Suppressor macrophage treated with lipopolysaccharide for 4 hours (primary cell): ENCODE data around the gene ELMOD1.

Experiments used
- DNase-seq: peaks from one replicate; pipeline ENCODE4 v3.0.0-alpha.2; 2020

The ELMOD1 gene

DNA sequence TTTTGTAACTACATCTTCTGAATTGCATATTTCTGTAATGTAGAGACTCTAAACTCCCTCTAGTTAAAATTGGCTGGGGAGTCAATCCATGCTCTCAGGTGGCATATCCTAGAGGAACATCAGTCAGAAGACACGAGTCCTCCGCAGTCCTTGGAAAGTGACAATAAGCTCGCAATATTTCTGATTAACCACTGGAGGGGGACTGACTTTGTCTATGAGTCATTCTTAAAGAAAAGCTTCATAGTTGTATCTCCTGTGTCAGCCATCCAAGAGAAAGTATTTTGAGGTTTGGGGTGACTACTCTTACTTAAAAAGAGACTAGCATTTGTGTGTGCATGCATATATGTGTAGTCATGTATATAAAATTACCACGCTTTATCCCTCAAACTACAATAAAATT lies 60.7 kb downstream of the ELMOD1 start:
- DNase-seq = no peak

DNA sequence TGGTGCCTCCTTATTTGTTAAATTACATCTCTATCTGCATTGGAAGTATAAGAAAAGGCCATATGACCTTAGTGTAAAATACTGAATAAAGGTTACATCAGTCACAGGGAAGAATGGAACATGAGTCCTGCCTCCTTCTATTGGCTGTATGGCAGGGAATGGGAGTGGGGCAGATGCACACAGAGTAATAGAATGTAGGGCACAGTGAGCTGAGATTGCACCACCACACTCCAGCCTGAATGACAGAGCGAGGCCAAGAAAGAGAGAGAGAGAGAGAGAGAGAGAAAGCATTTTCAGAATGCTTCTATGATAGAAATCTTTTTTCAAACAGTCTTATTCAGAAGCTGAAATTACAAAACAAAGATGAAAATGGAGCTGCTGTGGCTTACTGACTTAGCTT lies 62.1 kb downstream of the ELMOD1 start:
- DNase-seq = no peak

DNA sequence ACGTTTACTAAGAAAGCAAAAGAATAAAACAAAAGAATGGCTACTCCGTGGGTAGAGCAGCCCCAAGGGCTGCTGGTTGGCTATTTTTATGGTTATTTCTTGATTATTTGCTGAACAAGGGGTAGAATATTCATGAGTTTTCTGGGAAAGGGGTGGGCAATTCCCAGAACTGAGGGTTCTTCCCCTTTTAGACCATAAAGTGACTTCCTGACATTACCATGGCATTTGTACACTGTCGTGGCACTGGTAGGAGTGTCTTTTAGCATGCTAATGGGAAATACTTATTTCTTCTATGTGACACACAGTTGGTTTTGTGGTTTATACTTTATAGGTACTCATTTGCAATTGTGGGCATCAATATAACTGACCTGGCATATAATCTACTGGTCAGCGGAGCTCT lies 64.7 kb downstream of the ELMOD1 start:
- peak; percentile 65 for DNase-seq

DNA sequence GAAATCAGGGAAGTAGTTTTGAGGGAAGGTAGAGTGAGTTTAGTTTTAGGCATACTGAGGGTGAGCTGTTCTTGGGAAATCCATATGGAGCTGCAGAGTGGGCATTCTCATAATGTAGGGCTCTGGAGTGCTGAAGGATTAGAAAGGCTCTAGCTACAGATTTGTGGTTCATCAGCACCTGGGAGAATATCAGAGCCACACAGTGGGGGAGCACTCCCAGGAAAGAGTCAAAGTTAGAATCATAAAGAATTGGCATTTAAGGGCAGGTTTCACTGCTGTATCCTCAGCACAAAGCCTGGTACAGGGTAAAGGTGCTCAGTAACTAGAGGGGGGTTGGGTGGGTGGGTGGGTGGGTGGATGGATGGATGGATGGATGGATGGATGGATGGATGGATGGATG lies 68.4 kb downstream of the ELMOD1 start:
- DNase-seq = no peak

DNA sequence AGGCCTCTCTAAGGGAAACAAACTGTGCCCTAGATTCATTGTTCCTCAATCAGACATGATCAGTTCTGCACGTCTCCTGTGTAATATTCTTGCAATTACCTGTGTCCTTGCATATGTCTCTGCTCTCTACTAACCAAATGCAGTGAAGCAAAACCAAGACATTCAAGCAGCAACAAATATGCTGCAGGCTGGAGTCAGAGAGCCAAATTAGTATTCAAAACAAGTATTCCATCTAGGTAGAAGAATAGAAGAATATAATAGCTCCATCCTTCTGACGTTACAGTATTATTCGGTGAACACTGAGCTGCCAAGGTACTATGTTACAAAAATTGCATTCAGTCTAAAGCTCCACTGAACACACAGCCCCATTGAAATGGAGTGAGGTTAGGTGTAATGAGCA lies 69.1 kb downstream of the ELMOD1 start:
- no peak for DNase-seq

DNA sequence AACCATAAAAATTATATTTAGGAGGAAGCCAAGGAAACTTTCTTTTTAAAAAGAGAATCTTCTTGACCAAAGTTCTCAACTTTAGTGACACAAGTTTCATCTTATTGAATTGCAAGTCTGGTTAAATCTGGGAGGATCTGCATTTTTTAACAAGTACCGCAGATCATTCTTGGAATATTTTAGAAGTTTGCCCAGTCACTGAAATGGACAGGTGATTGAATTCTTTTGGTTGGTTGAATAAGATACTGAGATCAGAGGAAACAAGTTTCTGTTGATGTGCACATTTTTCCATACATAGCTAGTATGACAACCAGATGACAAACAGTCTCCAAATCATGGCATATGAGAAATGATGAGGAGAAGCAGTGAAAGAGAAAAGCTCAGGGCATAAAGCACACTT lies 70.7 kb downstream of the ELMOD1 start:
- no peak for DNase-seq

DNA sequence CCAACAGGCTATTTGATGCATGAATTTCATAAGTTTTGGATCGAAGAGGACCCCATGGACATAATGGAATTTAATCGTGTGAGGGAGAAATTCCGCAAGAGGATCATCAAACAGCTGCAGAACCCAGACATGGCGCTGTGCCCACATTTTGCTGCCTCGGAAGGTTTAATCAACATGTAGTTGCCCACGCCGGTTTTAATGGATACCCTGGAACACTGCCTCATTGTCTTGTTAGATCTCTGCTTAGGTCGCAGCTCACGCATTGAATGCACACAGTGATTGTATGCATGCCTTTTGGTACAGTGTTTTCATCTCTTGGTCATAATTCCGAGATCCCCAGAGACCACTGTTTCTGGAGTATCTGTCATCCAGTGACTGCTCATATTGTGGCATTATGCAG lies 74.1 kb downstream of the ELMOD1 start:
- DNase-seq = no peak

DNA sequence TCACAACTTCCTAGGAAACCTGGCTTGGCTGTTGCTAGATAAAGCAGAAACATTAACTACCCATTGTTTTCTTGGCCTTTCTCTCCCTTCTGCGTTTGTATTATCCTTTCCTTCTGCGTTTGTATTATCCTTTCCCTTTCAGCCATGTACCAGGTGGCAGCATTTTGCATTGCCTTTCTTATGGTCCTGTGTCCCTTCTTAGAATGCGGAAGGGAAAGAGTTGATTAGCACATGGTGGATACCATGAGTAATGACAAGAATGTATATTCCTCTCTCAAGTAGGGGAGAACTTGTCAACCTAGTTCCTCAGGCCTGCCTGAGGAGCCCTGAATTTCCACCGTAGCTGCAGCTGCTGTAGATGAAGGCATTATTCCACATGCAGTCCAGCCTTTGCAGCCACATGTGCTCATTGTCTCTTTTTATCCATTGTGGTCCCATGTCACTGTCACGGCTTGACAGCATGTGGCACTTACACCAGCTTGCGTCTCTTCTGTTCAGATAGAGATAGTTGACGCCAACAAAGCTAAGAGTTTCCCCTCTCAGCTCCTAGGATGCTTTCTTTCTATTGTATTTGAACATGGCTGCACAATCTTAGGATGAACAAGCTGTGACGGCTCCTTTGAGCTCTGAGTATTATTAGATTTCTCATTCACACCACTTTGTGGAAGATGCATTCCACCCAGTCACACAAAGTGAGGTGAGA lies 76.1 kb downstream of the ELMOD1 start:
- no peak for DNase-seq

DNA sequence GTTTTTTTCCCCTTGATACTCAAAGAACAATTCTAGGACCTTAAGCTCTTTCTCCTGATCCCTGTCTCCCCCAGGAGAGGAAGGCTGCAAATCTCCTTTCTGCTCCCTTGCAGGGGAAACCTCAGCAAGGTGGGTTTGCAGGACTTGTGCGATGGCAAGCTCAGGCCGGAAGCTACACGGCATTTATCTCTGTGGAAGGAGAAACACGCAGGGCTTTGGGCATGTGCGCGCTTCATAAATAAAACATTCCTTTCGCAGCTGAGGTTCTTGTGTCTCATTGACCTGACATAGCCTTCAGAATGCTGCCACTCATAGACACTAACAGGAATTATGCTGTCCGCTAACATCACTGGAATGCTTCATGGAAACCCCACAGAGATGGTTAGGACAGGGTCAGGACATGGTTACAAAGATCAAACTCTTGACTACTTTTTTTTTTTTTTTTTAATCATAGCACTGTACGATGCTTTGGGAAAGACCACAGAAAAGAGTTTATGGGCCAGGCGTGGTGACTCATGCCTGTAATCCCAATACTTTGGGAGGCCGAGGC lies 78.3 kb downstream of the ELMOD1 start:
- DNase-seq = no peak

DNA sequence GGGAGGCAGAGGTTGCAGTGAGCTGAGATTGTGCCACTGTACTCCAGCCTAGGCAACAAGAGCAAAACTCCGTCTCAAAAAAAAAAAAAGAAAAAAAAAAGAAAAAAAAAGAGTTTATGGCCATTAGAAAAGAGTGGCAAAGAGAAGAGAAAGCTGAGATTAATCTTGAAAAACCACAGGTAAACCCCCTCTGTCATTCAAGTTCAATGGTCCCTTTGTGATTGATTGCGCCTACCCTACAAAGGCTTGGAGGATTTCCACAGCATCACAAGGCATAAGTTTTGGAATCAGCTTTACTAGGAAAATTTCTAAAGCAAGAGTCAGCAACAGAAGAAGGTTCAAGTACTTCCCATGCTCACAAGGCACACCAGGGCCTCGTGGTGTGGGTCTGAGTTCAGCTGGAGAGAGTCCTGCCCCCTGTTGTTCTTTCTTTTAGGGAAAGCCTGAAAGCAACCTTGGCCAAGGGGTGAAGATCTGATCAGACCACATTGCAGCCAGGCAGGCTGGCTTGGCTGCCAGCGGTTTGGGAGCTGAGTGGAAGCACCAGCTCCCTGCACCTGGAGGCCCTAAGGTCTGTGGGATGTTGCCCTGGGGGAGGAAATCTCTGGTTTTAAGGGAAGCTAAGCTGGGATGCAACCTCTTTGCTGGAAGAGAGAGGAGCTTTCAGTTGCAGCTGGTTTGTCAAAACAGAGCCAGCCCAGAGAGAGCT lies 79.1 kb downstream of the ELMOD1 start:
- DNase-seq = no peak

DNA sequence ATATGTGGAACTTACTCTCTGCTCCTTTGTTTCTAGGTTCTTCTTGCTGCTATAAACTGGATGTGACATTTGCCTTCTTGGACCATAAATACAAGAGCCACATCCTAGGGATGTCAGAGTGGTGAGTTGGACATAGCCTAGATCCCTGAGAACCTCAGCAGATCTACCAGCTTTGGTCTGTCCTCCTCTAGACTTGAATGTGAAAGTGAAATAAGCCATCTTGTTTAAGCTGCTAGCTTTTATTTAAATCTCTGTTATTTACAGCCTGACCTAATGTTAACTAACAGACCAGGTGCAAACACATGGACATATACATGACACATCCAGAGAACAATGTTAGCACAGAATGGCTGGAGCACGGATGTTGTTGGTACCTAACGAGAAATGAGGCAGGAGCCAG lies 85.0 kb downstream of the ELMOD1 start:
- DNase-seq = no peak

DNA sequence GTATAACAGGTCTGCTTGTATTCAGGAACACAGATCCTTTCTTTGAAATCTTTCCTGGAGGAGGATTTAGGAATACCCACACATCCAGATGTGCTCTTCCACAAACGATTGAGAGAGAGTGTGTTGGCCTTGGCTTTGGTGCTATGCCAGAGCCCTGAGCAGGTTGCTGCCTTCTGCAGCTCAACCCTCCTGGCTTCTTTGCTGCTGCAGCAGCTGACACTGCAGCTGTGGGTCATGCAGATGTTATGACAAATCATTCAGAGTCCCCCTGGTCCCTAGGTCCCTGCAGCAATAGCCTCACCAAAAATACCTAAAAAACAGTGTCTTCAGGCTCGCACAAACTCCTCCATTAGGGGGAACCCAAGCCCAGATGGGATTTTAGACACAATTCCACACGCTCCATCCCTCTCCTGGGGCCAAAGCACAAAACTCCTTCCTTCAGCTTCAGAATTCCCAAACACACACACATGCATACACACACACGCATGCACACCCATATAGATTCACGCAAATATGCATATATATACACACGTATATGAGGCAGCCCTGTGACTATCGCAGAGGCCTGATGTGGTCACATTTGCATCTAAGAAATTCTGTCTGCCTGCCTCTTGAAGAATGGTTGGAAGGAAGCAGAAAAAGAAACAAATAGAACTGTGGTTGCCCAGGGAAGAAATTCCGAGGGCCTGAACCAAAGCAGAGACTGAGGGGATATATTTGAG lies 85.5 kb downstream of the ELMOD1 start:
- DNase-seq = no peak

DNA sequence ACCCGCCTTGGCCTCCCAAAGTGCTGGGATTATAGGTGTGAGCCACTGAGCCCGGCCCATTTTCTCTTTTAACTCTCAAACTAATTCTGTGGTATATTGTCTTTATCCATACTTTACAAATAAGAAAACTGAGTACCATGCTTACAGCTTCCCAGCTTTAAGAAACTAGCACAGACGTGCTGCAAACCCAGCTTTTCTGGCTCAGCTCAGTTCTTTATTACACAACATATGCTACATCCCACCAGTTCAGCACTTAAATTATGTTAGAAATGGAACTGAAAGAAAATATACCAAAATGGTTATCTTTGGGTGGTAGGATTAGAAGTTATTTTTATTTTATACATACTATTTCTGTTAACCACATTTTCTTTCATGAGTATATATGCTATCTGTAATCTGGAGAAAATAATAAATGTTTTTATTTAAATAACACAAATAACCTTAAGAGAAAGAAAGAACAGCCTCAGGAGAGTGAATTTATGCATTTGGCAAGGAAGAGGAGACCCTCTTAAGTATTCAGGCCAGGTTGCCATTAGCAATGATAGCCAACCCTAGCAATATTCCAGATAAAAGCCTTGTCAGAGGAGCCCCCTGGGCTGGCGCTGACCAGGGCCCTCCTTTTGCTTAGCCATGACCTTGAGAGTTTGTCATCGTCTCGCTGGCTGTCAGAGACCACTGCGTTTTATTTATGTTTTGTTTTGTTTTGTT lies 87.1 kb downstream of the ELMOD1 start:
- no peak for DNase-seq

DNA sequence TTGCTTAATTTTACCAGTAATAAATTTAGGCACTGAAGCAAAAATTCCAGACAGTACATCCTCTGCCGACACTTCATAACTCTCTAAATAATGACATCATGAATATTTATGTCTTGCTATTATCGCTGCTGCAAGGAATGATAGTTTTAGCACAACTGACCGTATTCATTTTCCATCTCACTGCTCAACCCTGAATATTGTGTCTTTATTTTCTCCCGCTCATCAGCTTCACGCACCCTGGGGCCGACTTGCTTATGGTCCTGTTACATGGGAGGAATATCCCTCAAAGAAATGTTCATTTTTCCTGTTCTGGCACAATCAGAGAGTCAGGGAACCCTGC lies 87.7 kb downstream of the ELMOD1 start:
- DNase-seq = no peak

DNA sequence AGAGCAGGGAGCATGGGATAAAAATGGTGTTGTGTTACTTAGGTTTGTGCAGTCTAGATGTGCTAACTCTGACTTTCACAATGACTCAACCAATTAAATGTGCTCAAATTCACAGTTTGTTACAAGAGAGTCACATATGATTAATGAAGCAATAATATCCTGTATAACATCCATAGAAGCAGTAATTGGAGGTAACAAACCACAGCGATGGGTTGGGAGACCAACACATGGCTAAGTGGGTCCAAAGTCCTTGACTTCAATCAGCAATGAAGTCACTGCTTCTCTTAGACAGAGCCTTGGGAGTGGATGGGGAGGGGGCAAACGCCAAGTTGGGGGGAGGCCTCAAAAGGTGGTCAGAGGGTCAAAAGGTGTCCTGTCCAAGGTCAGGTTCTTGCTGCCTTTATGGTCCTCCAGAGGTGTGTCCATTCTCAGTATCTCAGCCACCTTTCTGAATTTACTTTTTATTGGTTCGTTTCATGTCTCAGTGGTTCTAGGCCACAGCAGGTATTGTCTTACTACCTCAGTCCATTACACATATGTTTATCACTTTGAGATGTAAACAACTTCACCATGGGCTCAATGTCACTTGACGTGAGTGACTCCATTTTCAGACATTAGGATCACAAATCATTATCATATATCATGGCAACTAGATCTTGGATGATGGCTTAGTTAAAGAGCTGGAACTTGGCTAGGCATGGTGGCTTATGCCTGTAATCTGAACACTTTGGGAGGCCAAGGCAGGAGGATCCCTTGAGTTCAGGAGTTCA lies 88.5 kb downstream of the ELMOD1 start:
- no peak for DNase-seq

DNA sequence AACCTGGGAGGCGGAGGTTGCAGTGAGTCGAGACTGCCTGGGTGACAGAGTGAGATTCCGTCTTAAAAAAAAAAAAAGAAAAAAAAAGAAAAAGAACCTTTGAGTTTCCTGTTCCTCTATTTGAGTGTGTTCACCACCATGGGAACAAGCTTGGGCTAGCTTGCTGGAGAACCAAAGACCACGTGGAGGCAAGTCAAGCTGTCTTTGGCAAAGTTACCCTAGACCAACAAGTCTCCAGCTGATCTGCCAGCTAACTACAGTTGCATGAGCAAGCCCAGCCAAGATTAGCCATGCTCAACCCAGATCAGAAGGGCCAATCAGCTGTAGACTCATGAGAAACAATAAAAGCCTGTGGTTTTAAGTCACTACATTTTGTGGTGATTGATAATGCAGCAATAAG lies 91.2 kb downstream of the ELMOD1 start:
- peak; percentile 61 for DNase-seq

DNA sequence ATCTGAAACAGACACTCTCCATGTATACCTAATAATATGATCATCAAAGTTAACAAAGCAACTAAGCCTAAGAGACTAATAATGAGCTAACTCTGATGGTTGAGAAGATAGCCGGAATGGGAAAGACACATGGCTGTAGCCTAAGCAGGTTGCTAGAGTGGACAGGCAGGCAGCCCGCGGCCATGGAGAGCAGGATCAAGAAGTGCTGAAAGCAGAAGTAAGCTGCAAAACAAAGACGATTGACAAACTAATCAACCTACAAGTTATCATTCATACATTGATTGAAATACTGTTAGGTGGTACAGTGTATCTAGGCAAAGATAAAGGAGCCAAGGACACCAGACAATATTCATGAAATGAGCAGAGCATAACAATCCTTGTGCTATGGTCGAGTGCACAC lies 91.6 kb downstream of the ELMOD1 start:
- DNase-seq = no peak

DNA sequence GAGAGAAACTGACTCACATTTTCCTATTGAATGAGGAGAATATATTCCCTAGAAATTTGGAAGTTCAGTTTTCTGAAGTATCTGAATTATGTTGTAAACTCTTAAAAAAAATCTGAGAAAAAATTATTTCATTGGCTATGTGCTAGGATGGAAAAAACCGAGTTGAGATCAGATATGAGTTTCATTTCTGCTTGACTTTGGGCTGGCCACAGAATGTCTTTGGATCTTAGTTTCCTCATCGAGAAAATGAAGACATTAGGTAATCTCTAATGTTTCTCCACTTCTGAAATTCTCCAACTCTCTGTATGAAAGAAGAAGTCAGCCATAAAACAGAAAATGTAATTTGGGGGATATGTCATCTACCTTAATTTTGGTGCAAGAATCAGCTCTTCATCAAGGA lies 92.1 kb downstream of the ELMOD1 start:
- DNase-seq = peak; percentile 84

DNA sequence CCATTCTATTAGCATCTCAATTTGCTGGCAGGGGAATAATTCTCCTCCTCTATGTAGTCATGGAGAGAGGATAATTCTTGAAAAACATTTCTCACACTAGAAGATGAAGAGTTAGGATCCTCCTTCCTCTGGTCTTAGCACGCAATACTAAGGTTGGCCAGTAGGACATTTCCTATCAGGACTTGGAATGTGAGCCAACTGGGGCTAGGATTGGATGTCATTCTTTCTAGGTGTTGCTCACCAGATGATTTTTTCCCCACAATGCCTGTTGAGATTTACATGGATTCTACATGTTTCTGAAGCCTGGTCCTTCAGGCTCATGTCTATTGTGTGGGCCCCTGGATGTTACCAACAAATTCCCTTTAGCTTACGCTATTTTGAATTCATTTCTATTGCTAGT lies 92.9 kb downstream of the ELMOD1 start:
- DNase-seq = peak; percentile 20

DNA sequence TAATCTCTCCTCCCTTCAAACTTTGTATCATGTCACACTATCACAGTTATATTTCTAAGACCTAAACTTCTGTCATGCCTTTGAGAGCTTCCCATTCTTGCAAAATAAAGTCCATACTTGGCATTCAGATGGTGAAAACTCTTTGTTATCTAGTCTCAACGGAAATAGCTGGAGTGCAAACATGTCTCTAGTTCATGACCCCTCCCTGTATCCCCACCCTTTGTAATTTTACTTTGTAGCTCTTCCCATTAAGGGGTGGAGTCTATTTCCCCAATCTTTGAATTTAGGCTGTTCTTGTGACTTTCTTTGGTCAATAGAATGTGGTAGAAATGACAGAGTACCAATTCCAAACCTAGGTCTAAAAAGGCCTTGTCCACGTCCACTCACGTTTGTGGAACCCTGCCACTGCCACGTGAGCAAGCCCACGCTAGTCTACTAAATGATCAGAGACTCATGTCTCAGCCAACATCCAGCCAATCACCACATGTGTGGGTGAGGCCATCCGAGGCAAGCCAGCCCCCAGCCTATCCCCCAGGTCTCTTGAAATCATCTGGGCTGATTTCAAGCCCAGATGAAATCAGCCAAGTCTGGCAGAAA lies 97.5 kb downstream of the ELMOD1 start:
- no peak for DNase-seq

DNA sequence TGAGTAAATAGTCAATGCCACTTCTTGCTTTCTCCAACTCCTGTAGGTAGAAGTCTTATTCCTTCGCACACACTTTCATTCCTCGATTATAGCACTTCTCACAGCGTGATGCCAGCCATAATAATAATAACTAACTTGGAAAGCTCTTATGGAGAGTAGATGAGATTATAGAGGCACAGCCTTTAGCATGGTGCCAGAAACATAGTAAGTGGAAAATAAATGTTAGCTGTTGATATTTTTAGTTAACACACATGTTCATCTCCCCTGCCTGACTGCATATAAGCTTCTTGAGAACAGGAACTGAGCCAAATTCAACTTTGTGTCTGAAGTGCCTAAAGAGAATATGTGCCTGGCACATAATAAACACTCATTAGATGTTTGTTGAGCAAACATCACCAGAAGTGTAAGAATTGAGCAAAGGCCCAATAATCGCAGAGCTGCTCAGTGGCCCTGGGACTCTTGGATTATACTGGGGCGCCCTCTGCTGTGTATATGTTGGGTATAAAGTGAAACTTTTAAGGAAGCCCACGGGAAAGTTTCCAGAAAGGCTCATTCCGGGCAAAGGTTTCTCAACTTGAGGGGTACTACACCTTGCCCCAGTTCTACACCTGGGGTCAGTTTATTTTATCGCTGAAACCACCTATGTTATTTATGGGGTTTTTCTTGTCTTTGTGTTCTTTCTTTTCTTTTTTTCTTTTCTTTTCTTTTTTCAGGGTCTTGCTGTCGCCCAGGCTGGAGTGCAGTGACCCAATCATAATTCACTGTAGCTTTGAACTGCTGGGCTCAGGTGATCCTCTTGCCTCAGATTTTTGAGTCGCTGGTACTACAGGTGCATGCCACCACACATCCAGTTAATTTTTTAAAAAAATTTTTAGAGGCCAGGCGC lies 98.6 kb downstream of the ELMOD1 start:
- DNase-seq = peak; percentile 85
